HL-60 (cell line): Measurements from ENCODE around the gene PRAMEF2.

Experiments used
- CTCF ChIP-seq: IDR thresholded peaks from one replicate; pipeline ENCODE4 v1.5.1; 2011; ENCODE audit warnings: low read length, control low read depth, inconsistent platforms; ENCODE audit not compliant: insufficient read depth
- GABPA ChIP-seq: IDR thresholded peaks from 2 replicates; pipeline ENCODE4 v1.6.1; 2012; ENCODE audit warnings: low read depth
- POLR2AphosphoS5 ChIP-seq: IDR thresholded peaks from 2 replicates; pipeline ENCODE4 v1.6.1; 2012; ENCODE audit warnings: low read depth
- REST ChIP-seq: IDR thresholded peaks from 2 replicates; pipeline ENCODE4 v1.6.1; 2012; ENCODE audit warnings: low read depth; ENCODE audit not compliant: insufficient replicate concordance

GRCh38 chr1:12851779-12852178 is 5.1 kb upstream of the PRAMEF2 start:
- TF ChIP-seq CTCF (no peak), REST (no peak), GABPA (no peak), POLR2AphosphoS5 (no peak)
